ENCODE data around the gene CAMSAP3. TPM values are rescaled to one million over a fixed set of nuclear protein-coding genes. Genes with fewer than 3 reads are reported as not detected.

The CAMSAP3 gene
- total RNA-seq, 1 experiment from 2014 or later = 28.4 TPM

DNA sequence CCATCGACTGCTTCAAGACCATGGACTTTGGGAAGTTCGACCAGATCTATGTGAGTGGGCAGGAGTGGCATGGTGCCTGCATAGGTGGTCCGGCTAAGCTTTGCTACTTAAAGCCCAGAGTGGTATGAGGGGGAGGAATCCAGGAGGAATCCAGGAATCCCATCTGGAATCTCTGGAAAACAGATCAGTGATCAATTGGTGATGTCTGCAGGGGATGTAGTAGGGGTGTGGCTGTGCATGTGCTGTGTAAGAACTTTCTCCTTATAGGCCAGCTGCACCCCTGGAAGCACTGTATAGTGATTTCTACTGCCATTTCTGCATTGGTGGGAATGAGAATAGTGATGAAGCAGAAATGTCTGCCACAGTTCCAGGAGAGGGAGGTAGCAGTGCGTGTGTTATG lies 36.6 kb upstream of the CAMSAP3 start:
- Mint-ChIP-seq H3K4me3 (no peak overlapping the region), H3K36me3 (ENCODE audit: insufficient read depth in 1 of 3, low read depth in 3 of 3) (peaks cover 17 to 52% (median 32%) of the 10 kb centered on the region in 3 experiments; a peak in 6 of 7 replicates), H3K27me3 (ENCODE audit: low read depth) (no peaks in the 10 kb centered on the region), H3K4me1 (peaks cover 0 to 2% of the 10 kb centered on the region in 2 experiments; a peak in 1 of 4 replicates), H3K27ac (peak overlapping the region in 1 of 3 experiments; percentile 34; a peak in 2 of 7 replicates), H3K9me3 (no peaks in the 10 kb centered on the region; a peak in 1 of 5 replicates)
- Histone ChIP-seq H4K20me1 (ENCODE audit: control insufficient read depth, insufficient read depth, insufficient read length) (no peaks in the 10 kb centered on the region), H3K23me2 (ENCODE audit: insufficient read length, low read depth, low read length, poor library complexity, severe bottlenecking) (no peaks in the 10 kb centered on the region), H3K14ac (ENCODE audit: insufficient read depth, low read length) (no peak overlapping the region), H3K4me2 (ENCODE audit: insufficient read depth, insufficient read length, low read length) (no peak overlapping the region), H2BK15ac (ENCODE audit: low read depth, low read length) (no peak overlapping the region), H2AFZ (ENCODE audit: low read length) (no peak overlapping the region), H3K79me1 (ENCODE audit: insufficient read depth, low read depth, low read length, poor library complexity, severe bottlenecking) (no peaks in the 10 kb centered on the region), H4K5ac (ENCODE audit: insufficient read length, low read depth, low read length) (no peak overlapping the region), H2BK120ac (ENCODE audit: low read depth, low read length, poor library complexity, severe bottlenecking) (no peak overlapping the region), H2BK5ac (ENCODE audit: insufficient read length, low read length) (no peak overlapping the region), H3K9ac (ENCODE audit: extremely low read depth, insufficient read length, low read length) (no peak overlapping the region), H4K91ac (ENCODE audit: insufficient read length, low read depth, low read length) (no peak overlapping the region), H3K4me1 (ENCODE audit: insufficient read depth, low read length) (peaks cover 2% of the 10 kb centered on the region; the same call in 1 of the 2 replicates), H3K27ac (ENCODE audit: insufficient read length, low read depth, low read length) (no peak overlapping the region), H2BK12ac (ENCODE audit: insufficient read length, low read depth, low read length) (no peak overlapping the region), H2AK5ac (ENCODE audit: insufficient read length, low read length) (no peak overlapping the region), H3T11ph (ENCODE audit: low read length) (no peak overlapping the region), H4K8ac (replicated peaks; ENCODE audit: insufficient read length, low read depth, low read length) (no peak overlapping the region), H3K18ac (ENCODE audit: insufficient read length, low read depth, low read length) (no peak overlapping the region), H3K4ac (ENCODE audit: low read depth, low read length) (no peak overlapping the region), H3K79me2 (ENCODE audit: insufficient read depth, low read length) (no peaks in the 10 kb centered on the region), H2BK20ac (ENCODE audit: low read depth, low read length, poor library complexity, severe bottlenecking) (no peak overlapping the region), H3K56ac (ENCODE audit: insufficient read length, low read depth, low read length) (no peak overlapping the region), H3K23ac (ENCODE audit: insufficient read length, low read depth, low read length) (no peak overlapping the region), H3K27me3 (ENCODE audit: insufficient read depth, low read length) (no peaks in the 10 kb centered on the region), H3K9me3 (ENCODE audit: control insufficient read depth, low read depth, low read length) (no peaks in the 10 kb centered on the region)
- no peak for DNase-seq
- TF ChIP-seq CTCF (conservative IDR thresholded peaks at IDR 0.05) = no peak
- WGBS (ENCODE audit: extremely low coverage, insufficient read length, low lambda C conversion rate) = no CpG with 5 or more reads among the region's 4 CpGs

Data from H9 (cell line).